AG10803 (cell line): ENCODE results near the gene DXO.

ENCODE experiments used
- DNase-seq: peaks from one replicate; pipeline ENCODE4 v3.0.0; 2010; ENCODE audit warnings: low read depth
- H3K4me3 ChIP-seq: 2 replicates; pipeline ENCODE4 v1.5.1; 2011; ENCODE audit warnings: mild to moderate bottlenecking, low read length, control low read depth
- CTCF ChIP-seq: conservative IDR thresholded peaks from 2 replicates; pipeline ENCODE4 v1.5.1; 2011; ENCODE audit warnings: mild to moderate bottlenecking, low read length, control low read depth, inconsistent platforms

The DXO gene

GRCh38 chr6:31948306-31948705, 23.6 kb downstream of the DXO start:
- no peak overlapping the region for H3K4me3 ChIP-seq
- TF ChIP-seq CTCF: no peak
- no peak for DNase-seq

DNA sequence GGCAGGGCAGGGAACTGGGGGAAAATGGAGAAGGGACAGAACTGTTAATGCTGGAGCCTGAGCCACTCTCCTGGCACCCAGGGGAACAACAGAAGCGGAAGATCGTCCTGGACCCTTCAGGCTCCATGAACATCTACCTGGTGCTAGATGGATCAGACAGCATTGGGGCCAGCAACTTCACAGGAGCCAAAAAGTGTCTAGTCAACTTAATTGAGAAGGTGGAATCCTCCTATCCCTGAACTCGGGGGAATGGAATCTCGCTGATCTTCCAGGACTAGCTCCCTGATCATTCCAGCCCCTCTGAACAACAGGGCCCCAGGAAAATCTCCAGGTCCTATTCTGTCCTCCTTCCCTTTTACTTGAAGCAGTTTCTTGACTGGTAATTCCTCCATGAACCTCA, 24.1 kb downstream of the DXO start:
- H3K4me3 ChIP-seq: no peak overlapping the region
- DNase-seq: no peak
- TF ChIP-seq CTCF: no peak

GRCh38 chr6:31947070-31947675, 24.8 kb downstream of the DXO start:
- no peak for TF ChIP-seq CTCF
- no peak overlapping the region for H3K4me3 ChIP-seq
- DNase-seq: no peak

DNA sequence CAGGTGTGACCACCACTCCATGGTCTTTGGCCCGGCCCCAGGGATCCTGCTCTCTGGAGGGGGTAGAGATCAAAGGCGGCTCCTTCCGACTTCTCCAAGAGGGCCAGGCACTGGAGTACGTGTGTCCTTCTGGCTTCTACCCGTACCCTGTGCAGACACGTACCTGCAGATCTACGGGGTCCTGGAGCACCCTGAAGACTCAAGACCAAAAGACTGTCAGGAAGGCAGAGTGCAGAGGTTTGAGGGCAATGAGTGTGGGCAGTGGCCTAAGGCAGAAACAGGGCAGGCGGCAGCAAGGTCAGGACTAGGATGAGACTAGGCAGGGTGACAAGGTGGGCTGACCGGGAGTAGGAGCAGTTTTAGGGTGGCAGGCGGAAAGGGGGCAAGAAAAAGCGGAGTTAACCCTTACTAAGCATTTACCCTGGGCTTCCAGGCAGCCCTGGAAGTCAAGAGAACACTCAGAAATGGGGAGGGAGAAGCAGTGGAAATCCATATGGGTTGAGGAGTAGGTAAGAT, 25.5 kb downstream of the DXO start:
- TF ChIP-seq CTCF: no peak
- peak overlapping the region; percentile 42 for H3K4me3 ChIP-seq
- DNase-seq: no peak

DNA sequence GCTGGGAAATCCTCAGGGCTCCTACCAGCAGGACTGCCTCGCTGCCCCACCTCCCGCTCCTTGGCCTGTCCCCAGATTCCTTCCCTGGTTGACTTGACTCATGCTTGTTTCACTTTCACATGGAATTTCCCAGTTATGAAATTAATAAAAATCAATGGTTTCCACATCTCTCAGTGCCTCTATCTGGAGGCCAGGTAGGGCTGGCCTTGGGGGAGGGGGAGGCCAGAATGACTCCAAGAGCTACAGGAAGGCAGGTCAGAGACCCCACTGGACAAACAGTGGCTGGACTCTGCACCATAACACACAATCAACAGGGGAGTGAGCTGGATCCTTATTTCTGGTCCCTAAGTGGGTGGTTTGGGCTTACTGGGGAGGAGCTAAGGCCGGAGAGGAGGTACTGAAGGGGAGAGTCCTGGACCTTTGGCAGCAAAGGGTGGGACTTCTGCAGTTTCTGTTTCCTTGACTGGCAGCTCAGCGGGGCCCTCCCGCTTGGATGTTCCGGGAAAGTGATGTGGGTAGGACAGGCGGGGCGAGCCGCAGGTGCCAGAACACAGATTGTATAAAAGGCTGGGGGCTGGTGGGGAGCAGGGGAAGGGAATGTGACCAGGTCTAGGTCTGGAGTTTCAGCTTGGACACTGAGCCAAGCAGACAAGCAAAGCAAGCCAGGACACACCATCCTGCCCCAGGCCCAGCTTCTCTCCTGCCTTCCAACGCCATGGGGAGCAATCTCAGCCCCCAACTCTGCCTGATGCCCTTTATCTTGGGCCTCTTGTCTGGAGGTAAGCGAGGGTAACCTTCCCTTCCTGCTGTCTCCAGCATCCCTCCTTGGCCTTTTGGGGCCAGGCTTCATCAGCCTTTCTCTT, 26.2 kb downstream of the DXO start, which contains the start of gene CFB:
CFB (plus strand) TSS at position 589 of the 863 bp plus-strand sequence; CDS start at position 716, 127 bp downstream.
- no peak for TF ChIP-seq CTCF
- peak within 1 kb of the TSS; percentile 42 for H3K4me3 ChIP-seq
- DNase-seq: peak; percentile 82

DNA sequence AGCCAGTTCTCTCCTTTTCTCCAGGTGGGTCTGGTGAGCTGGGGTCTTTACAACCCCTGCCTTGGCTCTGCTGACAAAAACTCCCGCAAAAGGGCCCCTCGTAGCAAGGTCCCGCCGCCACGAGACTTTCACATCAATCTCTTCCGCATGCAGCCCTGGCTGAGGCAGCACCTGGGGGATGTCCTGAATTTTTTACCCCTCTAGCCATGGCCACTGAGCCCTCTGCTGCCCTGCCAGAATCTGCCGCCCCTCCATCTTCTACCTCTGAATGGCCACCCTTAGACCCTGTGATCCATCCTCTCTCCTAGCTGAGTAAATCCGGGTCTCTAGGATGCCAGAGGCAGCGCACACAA, 26.8 kb downstream of the DXO start:
- DNase-seq: no peak
- TF ChIP-seq CTCF: no peak
- peak overlapping the region; percentile 42 for H3K4me3 ChIP-seq

DNA sequence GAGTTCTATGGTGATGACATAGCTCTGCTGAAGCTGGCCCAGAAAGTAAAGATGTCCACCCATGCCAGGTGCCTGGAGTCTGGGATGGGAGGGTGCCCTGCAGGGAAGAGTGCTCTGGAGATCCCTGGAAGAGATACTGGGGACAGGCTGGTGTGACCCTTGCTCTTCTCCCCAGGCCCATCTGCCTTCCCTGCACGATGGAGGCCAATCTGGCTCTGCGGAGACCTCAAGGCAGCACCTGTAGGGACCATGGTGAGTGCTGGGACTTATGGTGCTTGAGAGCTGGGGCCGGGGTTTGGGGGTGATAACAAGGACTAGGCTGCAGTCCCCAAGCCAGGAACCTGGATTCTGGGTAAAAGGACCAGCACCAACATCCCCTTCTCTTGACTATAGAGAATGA, 28.2 kb downstream of the DXO start:
- no peak for TF ChIP-seq CTCF

More for the DNA sequence above, 28.2 kb downstream of the DXO start:
- DNase-seq: no peak
- no peak overlapping the region for H3K4me3 ChIP-seq
